Measurements from ENCODE around the gene MIS12. TPM values are rescaled to one million over a fixed set of nuclear protein-coding genes. Genes with fewer than 3 reads are reported as not detected.

MIS12 gene
- total RNA-seq, 1 experiment from 2014 or later, result 22.6 TPM

DNA sequence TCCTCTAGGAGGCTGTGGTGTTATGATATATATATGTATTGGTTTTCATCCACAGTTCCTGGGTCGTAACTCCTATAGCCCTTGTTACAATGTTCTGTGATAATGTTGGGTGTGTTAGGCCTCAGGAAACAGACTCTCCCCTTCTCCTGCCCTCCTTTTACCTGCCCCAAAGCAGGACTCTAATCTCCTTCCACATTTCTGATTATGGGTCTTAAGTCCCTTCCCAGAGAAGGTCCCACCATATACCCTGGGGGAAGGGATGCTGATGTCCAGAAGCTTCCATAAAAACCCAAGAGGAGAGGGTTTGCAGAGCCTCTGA lies 47.0 kb upstream of the MIS12 start:
- TF ChIP-seq, protein P1, sequence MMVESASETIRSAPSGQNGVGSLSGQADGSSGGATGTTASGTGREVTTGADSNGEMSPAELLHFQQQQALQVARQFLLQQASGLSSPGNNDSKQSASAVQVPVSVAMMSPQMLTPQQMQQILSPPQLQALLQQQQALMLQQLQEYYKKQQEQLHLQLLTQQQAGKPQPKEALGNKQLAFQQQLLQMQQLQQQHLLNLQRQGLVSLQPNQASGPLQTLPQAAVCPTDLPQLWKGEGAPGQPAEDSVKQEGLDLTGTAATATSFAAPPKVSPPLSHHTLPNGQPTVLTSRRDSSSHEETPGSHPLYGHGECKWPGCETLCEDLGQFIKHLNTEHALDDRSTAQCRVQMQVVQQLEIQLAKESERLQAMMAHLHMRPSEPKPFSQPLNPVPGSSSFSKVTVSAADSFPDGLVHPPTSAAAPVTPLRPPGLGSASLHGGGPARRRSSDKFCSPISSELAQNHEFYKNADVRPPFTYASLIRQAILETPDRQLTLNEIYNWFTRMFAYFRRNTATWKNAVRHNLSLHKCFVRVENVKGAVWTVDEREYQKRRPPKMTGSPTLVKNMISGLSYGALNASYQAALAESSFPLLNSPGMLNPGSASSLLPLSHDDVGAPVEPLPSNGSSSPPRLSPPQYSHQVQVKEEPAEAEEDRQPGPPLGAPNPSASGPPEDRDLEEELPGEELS (CRISPR knock-in tag; IDR thresholded peaks at IDR 0.05), result no peak
- no peak for TF ChIP-seq NR3C1 (CRISPR knock-in tag; conservative IDR thresholded peaks at IDR 0.05; ENCODE audit: low read depth)
- TF ChIP-seq, protein P2, sequence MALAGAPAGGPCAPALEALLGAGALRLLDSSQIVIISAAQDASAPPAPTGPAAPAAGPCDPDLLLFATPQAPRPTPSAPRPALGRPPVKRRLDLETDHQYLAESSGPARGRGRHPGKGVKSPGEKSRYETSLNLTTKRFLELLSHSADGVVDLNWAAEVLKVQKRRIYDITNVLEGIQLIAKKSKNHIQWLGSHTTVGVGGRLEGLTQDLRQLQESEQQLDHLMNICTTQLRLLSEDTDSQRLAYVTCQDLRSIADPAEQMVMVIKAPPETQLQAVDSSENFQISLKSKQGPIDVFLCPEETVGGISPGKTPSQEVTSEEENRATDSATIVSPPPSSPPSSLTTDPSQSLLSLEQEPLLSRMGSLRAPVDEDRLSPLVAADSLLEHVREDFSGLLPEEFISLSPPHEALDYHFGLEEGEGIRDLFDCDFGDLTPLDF (CRISPR knock-in tag; IDR thresholded peaks at IDR 0.05), result no peak
- no peak for TF ChIP-seq ZNF671 (CRISPR knock-in tag; IDR thresholded peaks at IDR 0.05)
- Mint-ChIP-seq H3K36me3 (peaks cover 55% of the 10 kb centered on the region), H3K4me3 (peak overlapping the region; percentile 88), H3K4me1 (peaks cover 20% of the 10 kb centered on the region), H3K27me3 (ENCODE audit: low read depth) (no peaks in the 10 kb centered on the region), H3K9me3 (no peaks in the 10 kb centered on the region), H3K27ac (peak overlapping the region; percentile 89)
- POLR2A ChIA-PET, result interaction anchor here (0.5 to 1.0 kb wide), 3 partner anchors 16 to 29 kb away, joined by 4 to 10 read pairs (median 5); partner anchors contain the start of genes DHX33, NUP88 and RPAIN
- DNase-seq (ENCODE audit: low spot score) (no peak), ATAC-seq (peak; percentile 24)
- CTCF ChIA-PET, result interaction anchor here (0.7 to 3.3 kb wide), 31 partner anchors 9 to 1273 kb away, joined by 3 to 31 read pairs (median 4); partner anchors contain the start of genes DERL2, DHX33, MIS12 and NUP88

DNA sequence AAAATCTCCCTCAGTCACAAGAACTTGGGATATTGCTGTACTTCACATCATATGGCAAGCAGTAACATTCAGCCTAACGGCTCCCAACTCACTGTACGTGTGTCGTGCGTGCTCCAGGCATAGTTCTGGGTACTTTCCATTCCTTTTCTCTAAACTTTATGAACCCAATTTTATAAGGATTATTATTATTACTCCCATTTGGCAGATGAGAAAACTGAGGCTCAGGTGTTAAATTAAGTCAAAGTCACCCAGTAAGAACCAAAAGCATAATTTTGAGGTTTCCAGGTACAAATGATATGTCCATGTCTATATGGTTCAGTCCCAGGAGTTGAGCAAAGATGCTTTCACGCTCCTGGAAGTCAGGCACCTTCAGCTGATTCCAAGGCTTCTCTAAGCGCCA lies 42.6 kb upstream of the MIS12 start:
- peaks cover 7% of the 10 kb centered on the region; the same call in 1 of the 2 replicates for H3K4me1 Mint-ChIP-seq
- no peaks in the 10 kb centered on the region for H3K27me3 Mint-ChIP-seq (ENCODE audit: low read depth)
- H3K27ac Mint-ChIP-seq, result no peak overlapping the region
- DNase-seq (ENCODE audit: low spot score) (no peak), ATAC-seq (no peak)
- ChIA-PET POLR2A (no interaction called here), CTCF (no interaction called here)
- peaks cover 50% of the 10 kb centered on the region for H3K36me3 Mint-ChIP-seq
- H3K4me3 Mint-ChIP-seq, result no peak overlapping the region
- H3K9me3 Mint-ChIP-seq, result no peaks in the 10 kb centered on the region
- no peak for TF ChIP-seq NR1H2 (CRISPR knock-in tag; IDR thresholded peaks at IDR 0.05)
- TF ChIP-seq PRRX2 (CRISPR knock-in tag; IDR thresholded peaks at IDR 0.05), result no peak
- no peak for TF ChIP-seq OVOL2 (CRISPR knock-in tag; IDR thresholded peaks at IDR 0.05; ENCODE audit: borderline replicate concordance)
- TF ChIP-seq, protein P3, sequence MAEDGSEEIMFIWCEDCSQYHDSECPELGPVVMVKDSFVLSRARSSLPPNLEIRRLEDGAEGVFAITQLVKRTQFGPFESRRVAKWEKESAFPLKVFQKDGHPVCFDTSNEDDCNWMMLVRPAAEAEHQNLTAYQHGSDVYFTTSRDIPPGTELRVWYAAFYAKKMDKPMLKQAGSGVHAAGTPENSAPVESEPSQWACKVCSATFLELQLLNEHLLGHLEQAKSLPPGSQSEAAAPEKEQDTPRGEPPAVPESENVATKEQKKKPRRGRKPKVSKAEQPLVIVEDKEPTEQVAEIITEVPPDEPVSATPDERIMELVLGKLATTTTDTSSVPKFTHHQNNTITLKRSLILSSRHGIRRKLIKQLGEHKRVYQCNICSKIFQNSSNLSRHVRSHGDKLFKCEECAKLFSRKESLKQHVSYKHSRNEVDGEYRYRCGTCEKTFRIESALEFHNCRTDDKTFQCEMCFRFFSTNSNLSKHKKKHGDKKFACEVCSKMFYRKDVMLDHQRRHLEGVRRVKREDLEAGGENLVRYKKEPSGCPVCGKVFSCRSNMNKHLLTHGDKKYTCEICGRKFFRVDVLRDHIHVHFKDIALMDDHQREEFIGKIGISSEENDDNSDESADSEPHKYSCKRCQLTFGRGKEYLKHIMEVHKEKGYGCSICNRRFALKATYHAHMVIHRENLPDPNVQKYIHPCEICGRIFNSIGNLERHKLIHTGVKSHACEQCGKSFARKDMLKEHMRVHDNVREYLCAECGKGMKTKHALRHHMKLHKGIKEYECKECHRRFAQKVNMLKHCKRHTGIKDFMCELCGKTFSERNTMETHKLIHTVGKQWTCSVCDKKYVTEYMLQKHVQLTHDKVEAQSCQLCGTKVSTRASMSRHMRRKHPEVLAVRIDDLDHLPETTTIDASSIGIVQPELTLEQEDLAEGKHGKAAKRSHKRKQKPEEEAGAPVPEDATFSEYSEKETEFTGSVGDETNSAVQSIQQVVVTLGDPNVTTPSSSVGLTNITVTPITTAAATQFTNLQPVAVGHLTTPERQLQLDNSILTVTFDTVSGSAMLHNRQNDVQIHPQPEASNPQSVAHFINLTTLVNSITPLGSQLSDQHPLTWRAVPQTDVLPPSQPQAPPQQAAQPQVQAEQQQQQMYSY (CRISPR knock-in tag; IDR thresholded peaks at IDR 0.05), result no peak
- no peak for TF ChIP-seq NR2C2 (CRISPR knock-in tag; IDR thresholded peaks at IDR 0.05)
- TF ChIP-seq ZNF671 (CRISPR knock-in tag; IDR thresholded peaks at IDR 0.05), result no peak
- TF ChIP-seq, protein P2 (CRISPR knock-in tag; IDR thresholded peaks at IDR 0.05), result no peak

DNA sequence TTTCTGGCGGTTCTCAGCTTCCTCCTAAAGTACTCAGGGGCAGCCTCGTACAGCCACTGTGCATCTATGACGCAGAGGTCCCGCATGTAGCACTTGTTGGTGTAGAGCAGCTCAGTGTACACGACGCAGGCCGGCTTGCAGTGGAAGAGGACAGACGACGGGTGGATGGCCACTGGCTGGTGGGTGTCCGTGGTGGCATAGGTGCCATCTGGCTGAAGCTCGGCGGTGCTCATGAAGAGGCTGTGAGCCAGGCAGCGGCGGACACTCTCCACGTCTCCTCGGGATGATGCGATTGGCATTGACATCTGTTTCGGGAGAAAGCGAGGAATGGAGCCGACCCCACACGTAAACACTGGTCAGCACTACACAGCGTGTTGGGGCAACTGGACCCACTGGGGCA lies 42.2 kb upstream of the MIS12 start:
- POLR2A ChIA-PET, result interaction anchor here (0.7 kb wide), 1 partner anchor 24 kb away, joined by 3 read pairs; the partner anchor contains the start of gene RPAIN
- no peak for ATAC-seq
- no peak overlapping the region for H3K4me3 Mint-ChIP-seq
- no peaks in the 10 kb centered on the region for H3K27me3 Mint-ChIP-seq (ENCODE audit: low read depth)
- no peak for DNase-seq (ENCODE audit: low spot score)
- H3K9me3 Mint-ChIP-seq, result no peaks in the 10 kb centered on the region
- peaks cover 7% of the 10 kb centered on the region; the same call in 1 of the 2 replicates for H3K4me1 Mint-ChIP-seq
- peaks cover 55% of the 10 kb centered on the region for H3K36me3 Mint-ChIP-seq
- CTCF ChIA-PET, result interaction anchor here (0.6 kb wide), 1 partner anchor 18 kb away, joined by 3 read pairs; no protein-coding TSS in a partner anchor
- no peak overlapping the region for H3K27ac Mint-ChIP-seq
- TF ChIP-seq EMX1 (CRISPR knock-in tag; IDR thresholded peaks at IDR 0.05) (no peak), GABPB1 (CRISPR knock-in tag; IDR thresholded peaks at IDR 0.05) (no peak), SMAD4 (CRISPR knock-in tag; IDR thresholded peaks at IDR 0.05) (no peak), FOXP1 (CRISPR knock-in tag; IDR thresholded peaks at IDR 0.05; ENCODE audit: borderline replicate concordance) (no peak), RELA (CRISPR knock-in tag; IDR thresholded peaks at IDR 0.05; ENCODE audit: borderline replicate concordance) (no peak)
- TF ChIP-seq, protein P4, sequence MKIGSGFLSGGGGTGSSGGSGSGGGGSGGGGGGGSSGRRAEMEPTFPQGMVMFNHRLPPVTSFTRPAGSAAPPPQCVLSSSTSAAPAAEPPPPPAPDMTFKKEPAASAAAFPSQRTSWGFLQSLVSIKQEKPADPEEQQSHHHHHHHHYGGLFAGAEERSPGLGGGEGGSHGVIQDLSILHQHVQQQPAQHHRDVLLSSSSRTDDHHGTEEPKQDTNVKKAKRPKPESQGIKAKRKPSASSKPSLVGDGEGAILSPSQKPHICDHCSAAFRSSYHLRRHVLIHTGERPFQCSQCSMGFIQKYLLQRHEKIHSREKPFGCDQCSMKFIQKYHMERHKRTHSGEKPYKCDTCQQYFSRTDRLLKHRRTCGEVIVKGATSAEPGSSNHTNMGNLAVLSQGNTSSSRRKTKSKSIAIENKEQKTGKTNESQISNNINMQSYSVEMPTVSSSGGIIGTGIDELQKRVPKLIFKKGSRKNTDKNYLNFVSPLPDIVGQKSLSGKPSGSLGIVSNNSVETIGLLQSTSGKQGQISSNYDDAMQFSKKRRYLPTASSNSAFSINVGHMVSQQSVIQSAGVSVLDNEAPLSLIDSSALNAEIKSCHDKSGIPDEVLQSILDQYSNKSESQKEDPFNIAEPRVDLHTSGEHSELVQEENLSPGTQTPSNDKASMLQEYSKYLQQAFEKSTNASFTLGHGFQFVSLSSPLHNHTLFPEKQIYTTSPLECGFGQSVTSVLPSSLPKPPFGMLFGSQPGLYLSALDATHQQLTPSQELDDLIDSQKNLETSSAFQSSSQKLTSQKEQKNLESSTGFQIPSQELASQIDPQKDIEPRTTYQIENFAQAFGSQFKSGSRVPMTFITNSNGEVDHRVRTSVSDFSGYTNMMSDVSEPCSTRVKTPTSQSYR (CRISPR knock-in tag; IDR thresholded peaks at IDR 0.05), result no peak
- TF ChIP-seq, protein P5, sequence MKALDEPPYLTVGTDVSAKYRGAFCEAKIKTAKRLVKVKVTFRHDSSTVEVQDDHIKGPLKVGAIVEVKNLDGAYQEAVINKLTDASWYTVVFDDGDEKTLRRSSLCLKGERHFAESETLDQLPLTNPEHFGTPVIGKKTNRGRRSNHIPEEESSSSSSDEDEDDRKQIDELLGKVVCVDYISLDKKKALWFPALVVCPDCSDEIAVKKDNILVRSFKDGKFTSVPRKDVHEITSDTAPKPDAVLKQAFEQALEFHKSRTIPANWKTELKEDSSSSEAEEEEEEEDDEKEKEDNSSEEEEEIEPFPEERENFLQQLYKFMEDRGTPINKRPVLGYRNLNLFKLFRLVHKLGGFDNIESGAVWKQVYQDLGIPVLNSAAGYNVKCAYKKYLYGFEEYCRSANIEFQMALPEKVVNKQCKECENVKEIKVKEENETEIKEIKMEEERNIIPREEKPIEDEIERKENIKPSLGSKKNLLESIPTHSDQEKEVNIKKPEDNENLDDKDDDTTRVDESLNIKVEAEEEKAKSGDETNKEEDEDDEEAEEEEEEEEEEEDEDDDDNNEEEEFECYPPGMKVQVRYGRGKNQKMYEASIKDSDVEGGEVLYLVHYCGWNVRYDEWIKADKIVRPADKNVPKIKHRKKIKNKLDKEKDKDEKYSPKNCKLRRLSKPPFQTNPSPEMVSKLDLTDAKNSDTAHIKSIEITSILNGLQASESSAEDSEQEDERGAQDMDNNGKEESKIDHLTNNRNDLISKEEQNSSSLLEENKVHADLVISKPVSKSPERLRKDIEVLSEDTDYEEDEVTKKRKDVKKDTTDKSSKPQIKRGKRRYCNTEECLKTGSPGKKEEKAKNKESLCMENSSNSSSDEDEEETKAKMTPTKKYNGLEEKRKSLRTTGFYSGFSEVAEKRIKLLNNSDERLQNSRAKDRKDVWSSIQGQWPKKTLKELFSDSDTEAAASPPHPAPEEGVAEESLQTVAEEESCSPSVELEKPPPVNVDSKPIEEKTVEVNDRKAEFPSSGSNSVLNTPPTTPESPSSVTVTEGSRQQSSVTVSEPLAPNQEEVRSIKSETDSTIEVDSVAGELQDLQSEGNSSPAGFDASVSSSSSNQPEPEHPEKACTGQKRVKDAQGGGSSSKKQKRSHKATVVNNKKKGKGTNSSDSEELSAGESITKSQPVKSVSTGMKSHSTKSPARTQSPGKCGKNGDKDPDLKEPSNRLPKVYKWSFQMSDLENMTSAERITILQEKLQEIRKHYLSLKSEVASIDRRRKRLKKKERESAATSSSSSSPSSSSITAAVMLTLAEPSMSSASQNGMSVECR (CRISPR knock-in tag; IDR thresholded peaks at IDR 0.05; ENCODE audit: borderline replicate concordance), result no peak
